H1 (cell line): Measurements from ENCODE around the gene XPOT. TPM values are rescaled to one million over a fixed set of nuclear protein-coding genes. Genes with fewer than 3 reads are reported as not detected.

Experiments used
- CBX5 ChIP-seq: fragments of 300-800, 300-1000 bp; sonication (generic); IDR thresholded peaks from 2 replicates; pipeline ENCODE4 v1.7.1; 2016; ENCODE audit warnings: antibody characterized with exemption, low read length, low read depth
- NRF1 ChIP-seq: IDR thresholded peaks from 2 replicates; pipeline ENCODE4 v1.6.1; 2011; ENCODE audit warnings: mild to moderate bottlenecking, low read depth, low read length, improper control_type of control experiment
- polyA plus RNA-seq, 7 experiments: library from polyadenylated mRNA; depleted of rRNA in 3 of 7; stranded (reverse) in 5 of 7; unstranded in 2 of 7; fragments of >200 nt in 5 of 7; fragments of 200-250 nt in 2 of 7; gene quantifications; 1 replicate in 5 of 7; 2 replicates in 1 of 7; 4 replicates in 1 of 7; pipeline versions ENCODE4 v1.2.1 to v1.2.3, GENCODE V29; 2011 to 2013; ENCODE audit warnings: missing spikeins in 2 of 7, mixed read lengths in 2 of 7
- total RNA-seq: library from RNA; stranded (reverse); fragmentation: NEBNext Ultra II Directional; extraction: Animal tissue kit (Norgen Biotek cat#: 25700); gene quantifications from 2 replicates; pipeline ENCODE4 v1.2.1, GENCODE V29; 2021

XPOT gene
- total and polyA plus RNA-seq, 2 of the 8 experiments (the other 6 are each of a cell fraction or from before 2014, with no cell fraction given) = 38.8 to 176 TPM

- TF ChIP-seq CBX5 = no peak
- no peak for TF ChIP-seq NRF1
- TF ChIP-seq, all 59 proteins: peak for 0
Observed at GRCh38 chr12:64411427-64411826, 7.2 kb downstream of the XPOT start (continued).
